HG03571 (cell line): ENCODE measurements around the gene IDH2.

ENCODE experiments used
- ATAC-seq: cut with Tn5 transposase; IDR thresholded peaks from one replicate; pipeline ENCODE4 v1.9.1; 2021; ENCODE audit not compliant: unreplicated experiment

The IDH2 gene

DNA sequence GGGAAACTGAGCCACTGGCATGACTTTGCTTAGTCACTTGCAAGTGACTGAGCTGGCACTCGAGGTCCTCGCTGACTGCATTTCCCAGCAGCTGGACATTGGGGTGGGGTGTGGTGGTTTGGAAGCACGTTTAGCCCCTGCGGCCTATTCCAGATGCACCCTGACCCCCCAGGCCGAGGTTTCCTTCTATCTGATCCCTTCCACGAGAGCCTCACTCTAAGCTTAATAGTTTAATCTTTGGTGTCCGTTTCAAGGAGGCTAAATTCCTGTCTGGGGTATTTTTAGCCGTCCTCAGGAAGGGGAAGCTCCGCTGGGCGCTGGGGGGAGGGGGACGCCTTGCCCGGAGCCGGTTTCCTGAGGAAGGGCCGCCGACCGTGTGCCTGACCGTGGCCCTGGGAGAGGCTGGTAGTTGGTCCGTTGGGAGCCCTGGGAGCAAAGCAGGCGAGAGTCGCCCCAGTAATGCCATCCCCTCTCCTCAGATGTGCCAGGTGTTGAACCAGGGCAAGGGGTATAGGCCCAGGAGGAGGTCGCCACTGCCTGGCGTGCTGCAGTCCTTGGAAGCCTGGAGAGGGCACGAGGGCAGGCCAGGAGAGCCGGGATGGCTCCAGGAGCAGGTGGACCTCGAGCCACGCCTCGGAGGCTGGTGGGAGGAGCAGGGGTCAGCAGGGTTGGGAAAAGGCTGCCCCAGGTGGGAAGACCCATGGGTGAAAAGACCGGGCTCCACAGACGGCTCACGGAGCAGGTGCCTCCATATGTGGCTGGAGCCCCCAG, 37.2 kb downstream of the IDH2 start:
- no peak for ATAC-seq

DNA sequence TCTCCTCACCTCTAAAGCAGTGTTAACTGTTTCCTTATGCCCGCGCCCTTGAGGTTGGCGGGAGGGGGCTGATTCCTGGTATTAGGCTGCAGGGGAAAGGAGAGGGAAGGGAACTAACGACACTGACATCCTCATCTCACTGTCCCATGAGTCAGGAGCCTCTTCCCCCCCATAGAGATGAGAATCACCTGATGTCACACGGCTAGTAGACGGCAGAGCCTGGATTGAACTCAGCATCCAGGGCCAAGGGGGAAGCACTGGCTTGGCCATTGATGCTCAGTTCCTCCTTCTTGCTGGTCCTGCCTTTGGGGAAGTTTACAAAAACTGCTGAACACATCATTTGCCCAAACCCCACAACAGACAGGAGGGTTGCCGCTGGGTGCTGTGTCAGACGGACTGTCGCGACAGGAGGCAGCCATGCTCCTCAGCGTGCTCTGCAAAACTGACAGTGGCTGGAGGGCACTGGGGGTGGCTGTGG, 38.5 kb downstream of the IDH2 start:
- ATAC-seq: no peak

GRCh38 chr15:90062973-90063769, 39.1 kb downstream of the IDH2 start:
- ATAC-seq: no peak

DNA sequence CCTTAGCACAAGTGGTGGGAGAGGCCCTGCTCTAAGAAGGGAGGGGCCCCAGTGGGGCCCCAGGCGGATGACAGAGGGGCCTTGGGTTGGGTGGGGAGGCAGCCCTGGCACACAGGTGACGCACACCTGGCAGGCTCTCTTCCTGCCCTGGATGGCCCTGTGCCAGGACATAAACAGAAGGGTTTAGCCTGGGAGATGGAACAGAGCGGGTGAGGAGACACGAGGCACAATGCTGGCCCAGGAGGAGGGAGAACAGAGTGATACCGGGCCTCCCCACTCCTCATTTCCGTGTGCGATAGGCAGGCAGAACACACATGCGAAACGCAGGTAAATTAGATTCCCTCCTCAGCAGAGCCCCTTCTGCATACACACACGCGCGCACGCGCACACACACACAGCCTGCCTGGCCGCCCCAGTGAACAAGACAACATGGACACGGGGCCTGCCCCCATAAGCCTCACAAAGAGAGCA, 39.8 kb downstream of the IDH2 start:
- no peak for ATAC-seq

DNA sequence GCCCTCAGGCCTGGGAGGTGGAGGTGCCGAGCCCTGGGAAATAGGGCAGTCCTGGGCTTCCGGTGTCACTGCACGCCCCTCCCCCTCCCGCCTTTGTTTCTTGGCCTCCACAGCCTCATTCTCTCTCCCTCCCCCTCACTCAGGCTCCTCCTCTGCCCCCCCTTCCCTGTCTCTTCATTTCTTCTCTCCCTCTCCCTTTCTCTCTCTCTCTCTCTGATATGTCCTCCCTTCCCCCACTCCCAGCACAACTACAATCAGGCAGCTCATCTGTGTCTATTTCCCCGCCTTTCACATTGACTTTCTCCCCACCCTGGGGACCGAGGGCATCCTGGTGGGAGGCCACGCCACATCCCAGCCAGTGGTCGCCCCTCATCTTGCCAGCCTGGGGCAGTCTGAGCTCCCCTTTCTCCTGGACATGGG, 40.2 kb downstream of the IDH2 start:
- no peak for ATAC-seq

DNA sequence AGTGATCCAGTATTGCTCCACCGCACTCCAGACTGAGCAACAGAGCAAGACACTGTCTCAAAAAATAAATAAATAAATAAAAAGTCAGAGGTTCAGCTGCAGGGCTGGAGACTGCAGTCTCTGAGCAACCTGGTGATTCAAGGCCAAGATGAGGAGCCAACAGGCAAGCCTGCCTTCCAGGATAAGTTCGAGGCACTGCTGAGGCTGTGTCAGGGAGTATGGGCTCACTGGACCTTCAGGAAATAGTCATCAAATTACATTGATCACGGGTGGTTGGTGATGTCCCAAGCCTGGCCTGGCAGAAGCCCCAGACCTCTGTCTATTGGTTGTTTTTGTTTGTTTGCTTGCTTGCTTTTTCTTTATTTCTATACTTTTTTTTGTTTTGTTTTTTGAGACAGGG, 41.5 kb downstream of the IDH2 start:
- ATAC-seq: no peak

DNA sequence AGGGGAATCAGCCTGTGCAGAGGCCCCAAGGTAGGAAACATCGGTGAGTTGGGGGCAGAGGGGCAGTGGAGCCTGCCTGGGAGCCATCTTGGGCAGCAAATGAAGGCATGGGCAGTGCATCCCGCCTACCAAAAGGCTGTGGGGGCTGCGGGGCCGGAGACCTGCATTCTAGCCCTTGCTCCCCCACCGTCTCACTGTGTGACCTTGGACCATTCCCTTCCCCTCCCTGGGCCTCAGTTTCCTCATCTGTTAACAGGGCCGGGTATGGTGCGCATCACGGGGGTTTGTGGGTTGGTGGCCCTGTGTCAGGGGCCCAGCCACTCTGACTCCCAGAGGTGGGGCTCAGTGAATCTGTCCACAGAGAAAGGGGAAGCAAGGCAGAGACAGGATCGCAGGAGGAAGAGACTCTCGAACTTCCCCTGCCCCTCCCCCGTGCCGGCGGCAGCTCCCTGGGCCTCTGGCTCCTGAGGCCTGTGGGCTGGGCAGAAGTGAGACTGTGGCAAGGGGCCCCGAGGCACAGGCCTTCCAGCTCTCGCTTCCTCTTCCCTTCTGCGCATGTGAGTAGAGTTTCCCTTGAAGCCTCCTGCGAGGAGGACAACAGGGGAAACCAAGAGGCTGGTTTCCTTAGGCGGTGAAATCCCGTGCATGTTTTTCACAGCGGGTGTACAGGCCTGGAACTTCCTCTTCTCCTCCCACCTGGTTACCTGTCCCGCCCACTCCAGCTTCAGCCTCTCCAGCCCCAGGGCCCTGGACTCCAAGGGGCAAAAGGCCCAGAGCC, 42.9 kb downstream of the IDH2 start:
- ATAC-seq: peak; percentile 84

- ATAC-seq: no peak
Observed at GRCh38 chr15:90058775-90059174, 43.5 kb downstream of the IDH2 start.

- no peak for ATAC-seq
Observed at GRCh38 chr15:90058308-90058707, 44.0 kb downstream of the IDH2 start.

DNA sequence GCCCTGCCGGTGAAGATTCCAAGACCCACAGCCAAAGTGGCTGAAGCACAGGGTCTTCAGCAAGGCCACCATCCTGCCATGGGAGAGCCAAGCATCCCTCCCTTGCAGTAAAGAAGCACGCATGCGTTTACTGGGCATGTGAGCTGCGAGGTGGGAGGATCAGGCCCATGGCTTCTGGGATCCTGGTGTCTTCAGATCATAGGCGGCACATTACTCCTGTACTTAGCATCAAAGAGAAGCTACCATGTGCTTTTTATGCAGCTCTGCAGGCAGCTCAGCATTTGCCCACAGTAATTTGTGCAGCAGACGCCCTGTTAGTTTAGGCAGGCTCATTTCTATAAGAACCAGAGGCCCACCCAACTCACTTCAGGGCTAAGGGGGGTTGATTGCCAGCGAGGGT, 45.7 kb downstream of the IDH2 start:
- no peak for ATAC-seq

GRCh38 chr15:90055182-90055581, 47.1 kb downstream of the IDH2 start:
- ATAC-seq: no peak

- no peak for ATAC-seq
Observed at GRCh38 chr15:90054618-90055097, 47.6 kb downstream of the IDH2 start.

- no peak for ATAC-seq
Observed at GRCh38 chr15:90053685-90054466, 48.4 kb downstream of the IDH2 start.

- no peak for ATAC-seq
Observed at GRCh38 chr15:90051874-90052273, 50.4 kb downstream of the IDH2 start.

DNA sequence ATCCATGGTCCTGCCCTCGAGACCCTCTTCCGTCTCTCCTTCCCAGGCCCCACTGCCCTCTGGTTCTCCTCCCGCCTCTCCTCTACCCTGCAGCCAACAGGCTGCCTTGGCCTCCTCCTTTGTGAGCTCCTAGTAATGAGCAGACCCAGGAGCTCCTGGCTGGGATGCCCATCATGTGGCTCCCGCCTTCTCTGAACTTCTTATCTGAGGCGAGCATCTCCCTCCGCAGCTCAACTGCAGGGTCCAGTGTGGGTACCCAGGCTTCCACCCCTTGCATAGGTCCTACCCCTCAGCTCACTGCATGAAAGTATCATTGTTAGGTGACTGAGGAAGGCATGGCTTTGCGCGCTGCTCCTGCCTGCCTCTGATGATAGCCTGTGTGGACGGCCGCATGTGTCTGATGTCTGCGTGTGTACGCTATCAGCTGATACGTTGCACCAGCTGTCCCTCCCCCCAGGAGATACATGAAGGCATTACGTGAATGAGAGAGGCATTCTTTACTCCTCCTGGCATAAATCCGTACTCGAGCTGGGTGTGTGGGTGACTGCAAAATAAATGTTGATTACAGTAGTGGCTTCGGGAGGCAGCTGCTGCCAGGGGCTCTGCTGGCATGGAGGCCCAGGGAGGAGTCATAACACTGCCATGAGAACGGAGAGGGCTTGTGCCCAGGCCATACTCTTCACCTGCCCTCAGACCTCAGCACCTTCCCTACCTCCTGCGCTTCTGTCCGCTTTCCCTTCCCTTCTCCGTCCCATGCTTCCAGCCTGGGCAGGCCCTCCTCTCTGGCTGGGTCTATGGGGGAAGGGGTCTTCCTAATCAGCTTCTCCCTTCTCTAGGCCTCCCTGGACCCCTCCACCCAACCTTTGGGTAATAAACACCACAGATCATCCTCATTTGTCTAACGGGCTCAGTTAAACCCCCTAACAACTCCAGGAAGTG, 52.3 kb downstream of the IDH2 start:
- ATAC-seq: no peak

DNA sequence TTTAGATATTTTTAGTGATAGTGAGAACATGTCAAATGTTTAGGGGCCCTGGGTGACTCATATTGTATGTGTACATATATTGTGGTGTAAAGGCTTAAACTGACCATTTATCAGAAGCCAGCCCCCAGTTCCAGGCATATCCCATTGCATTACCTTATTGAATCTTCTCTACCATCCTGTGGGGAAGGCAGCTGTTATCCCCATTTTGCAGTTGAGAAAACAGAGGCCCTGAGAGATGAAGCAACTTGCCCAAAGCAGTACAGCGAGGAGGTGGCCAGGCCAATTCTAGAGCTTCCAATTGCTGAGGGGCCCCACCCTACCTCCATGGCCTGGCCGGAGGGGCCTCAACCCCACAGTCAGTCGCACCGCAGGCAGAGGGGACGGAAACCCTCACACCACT, 53.2 kb downstream of the IDH2 start:
- ATAC-seq: no peak

DNA sequence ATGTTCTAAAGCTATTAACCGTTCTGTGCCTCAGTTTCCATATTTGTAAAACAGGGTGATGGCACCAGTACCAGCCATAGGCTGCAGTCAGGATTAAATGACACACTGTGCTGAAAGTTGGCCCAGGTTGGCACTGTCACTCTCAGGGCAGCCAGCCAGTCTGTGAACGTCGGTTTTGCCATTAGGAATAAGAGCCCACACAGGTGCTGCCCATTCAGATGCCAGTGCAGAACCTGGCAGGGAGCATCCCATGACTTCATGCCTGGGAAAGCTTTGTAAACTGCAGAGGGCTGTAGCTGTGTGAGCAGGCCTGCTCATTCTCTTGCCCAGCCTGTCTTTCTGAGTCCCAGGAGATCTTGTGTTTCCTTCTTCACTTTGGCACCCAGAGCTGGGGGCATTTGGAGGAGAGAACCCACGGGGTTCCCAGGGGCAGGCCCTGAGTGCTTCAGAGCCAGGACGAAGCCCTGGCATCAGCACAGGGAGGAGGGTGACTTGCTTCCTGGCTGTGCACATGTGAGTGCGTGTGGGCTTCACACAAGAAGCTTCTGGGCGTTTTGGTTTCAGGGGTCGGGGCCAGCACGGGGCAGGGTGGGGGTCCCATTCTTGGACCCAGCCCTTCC, 54.2 kb downstream of the IDH2 start:
- ATAC-seq: no peak

DNA sequence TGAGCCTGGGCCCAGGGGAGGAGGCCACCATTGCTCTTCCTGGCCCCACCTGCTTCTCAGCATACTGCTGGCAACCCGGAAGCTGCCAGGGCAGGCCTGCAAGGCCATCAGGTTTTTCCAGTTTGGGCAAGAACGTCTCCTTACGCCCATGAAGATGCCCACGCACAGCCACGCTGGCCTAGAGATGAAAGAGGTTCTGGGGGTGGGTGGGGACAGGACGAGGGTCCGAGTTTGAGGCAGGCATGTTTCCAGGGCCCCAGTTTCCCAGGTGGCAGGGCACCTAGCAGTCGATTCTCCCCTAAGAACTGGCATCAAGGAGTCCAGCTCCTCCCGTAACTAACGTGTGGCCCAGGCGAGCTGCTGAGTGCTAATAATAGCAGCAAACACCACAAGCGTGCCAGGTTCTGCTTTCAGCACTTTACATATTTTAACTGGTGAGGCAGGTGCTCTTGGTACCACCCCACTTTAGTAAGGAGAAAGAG, 55.3 kb downstream of the IDH2 start:
- no peak for ATAC-seq

GRCh38 chr15:90046289-90046688, 56.0 kb downstream of the IDH2 start:
- ATAC-seq: no peak
